Ovary (tissue), 9 donors: ENCODE measurements around the gene NMBR. TPM values are rescaled to one million over a fixed set of nuclear protein-coding genes. Genes with fewer than 3 reads are reported as not detected.

Experiments
- DNase-seq, 5 donors: peaks; one replicate each; pipeline ENCODE4 v3.0.0-alpha.2; 2019 to 2020
- H3K27ac ChIP-seq, 2 donors: fragments of 200-600 bp; one replicate each; pipeline versions ENCODE4 v1.5.1 to v1.8.0; 2019 to 2022
- H3K27me3 ChIP-seq: fragments of 200-600 bp; one replicate; pipeline ENCODE4 v1.8.0; 2022
- H3K36me3 ChIP-seq: fragments of 200-600 bp; sonication (generic); one replicate; pipeline ENCODE4 v1.5.1; 2019
- H3K4me1 ChIP-seq: one replicate; pipeline ENCODE4 v1.8.1; 2013; ENCODE audit warnings: mild to moderate bottlenecking, moderate library complexity; ENCODE audit not compliant: insufficient read depth
- H3K4me3 ChIP-seq: fragments of 200-600 bp; sonication (generic); one replicate; pipeline ENCODE4 v1.5.1; 2017
- H3K9me3 ChIP-seq, 2 donors: fragments of 200-600 bp in 1 of 2; sonication (generic) in 1 of 2; one replicate each; pipeline versions ENCODE4 v1.5.1 to v1.8.1; 2013 to 2019; ENCODE audit warnings: mild to moderate bottlenecking in 1 of 2, moderate library complexity in 1 of 2
- CTCF ChIP-seq, 3 donors: fragments of 450-650 bp in 2 of 3; fragments of 200-600 bp in 1 of 3; IDR thresholded peaks; one replicate each; pipeline versions ENCODE4 v1.5.1 to v1.8.0; 2016 to 2022; ENCODE audit warnings: antibody characterized with exemption in 3 of 3, mild to moderate bottlenecking in 1 of 3
- EP300 ChIP-seq: sonication (generic); formaldehyde crosslinking; IDR thresholded peaks from one replicate; pipeline ENCODE4 v1.6.1; 2017; ENCODE audit warnings: antibody characterized with exemption
- POLR2A ChIP-seq: fragments of 450-650 bp; IDR thresholded peaks from one replicate; pipeline ENCODE4 v1.6.1; 2017; ENCODE audit warnings: antibody characterized with exemption, mild to moderate bottlenecking, moderate library complexity
- WGBS, 3 donors: extraction: QIAGEN DNeasy Blood & Tissue Kit in 1 of 3; methylation state at CpG; one replicate each; pipeline versions ENCODE4 v1.1.5 to v1.1.7; 2013 to 2017; 5-methylcytosine and 5-hydroxymethylcytosine counted together
- intact Hi-C, 4 donors: fragments of 100-400 bp; cut with DNase I; formaldehyde crosslinking; loops; one replicate each; pipeline versions ENCODE4 v1.11.0 to v1.15.1; 2022 to 2023
- polyA plus RNA-seq, 2 donors: library from polyadenylated mRNA; stranded (reverse); fragments of 200-250 nt in 1 of 2; fragments of 350-450 nt in 1 of 2; fragmentation: Illumina TruSeq in 1 of 2; extraction: RNeasy Lipid Tissue Mini Kit (QIAGEN cat#74804) in 1 of 2; gene quantifications; one replicate each; pipeline ENCODE4 v1.2.3, GENCODE V29; 2013 to 2014
- total RNA-seq, 7 donors: library from RNA; depleted of rRNA in 2 of 7; stranded (reverse); fragments of >200 nt in 2 of 7; fragmentation: NEBNext Ultra II Directional in 3 of 7; extraction: Animal tissue kit (Norgen Biotek cat#: 25700) in 3 of 7; gene quantifications; one replicate each; pipeline versions ENCODE4 v1.1.0 to v1.2.4, GENCODE V29; 2016 to 2023
- donor health status: DM: no; HTN: no; CAD: no; lungs with moderate emphysema.
- donor health status: DM: no; HTN: no; CAD: no.
- donor health status: Bipolar disorder and iron deficiency.
- donor health status: DM: yes; HTN: yes; CAD: no.
- donor health status: DM: no; HTN: no; CAD: no.
- donor health status: DM: yes; HTN: yes; CAD: no.

The NMBR gene
- total and polyA plus RNA-seq, 9 donors, result 0.20 TPM; not detected in 8

DNA sequence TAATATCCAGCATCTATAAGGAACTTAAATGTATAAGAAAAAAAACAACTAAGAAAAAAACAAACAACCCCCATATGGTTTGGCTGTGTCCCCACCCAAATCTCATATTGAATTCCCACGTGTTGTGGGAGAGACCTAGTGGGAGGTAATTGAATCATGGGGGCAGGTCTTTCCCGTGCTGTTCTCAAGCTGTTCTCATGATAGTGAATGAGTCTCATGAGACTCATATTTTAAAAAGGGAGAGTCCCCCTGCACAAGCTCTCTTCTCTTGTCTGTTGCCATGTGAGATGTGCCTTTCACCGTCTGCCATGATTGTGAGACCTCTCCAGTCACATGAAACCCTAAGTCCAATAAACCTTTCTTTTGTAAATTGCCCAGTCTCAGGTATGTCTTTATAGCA is 119.8 kb downstream of the NMBR start:
- no peak for DNase-seq
- Histone ChIP-seq H3K4me3 (no peak overlapping the region), H3K9me3 (no peaks in the 10 kb centered on the region), H3K27me3 (no peaks in the 10 kb centered on the region), H3K36me3 (no peaks in the 10 kb centered on the region), H3K27ac (no peak overlapping the region), H3K4me1 (no peaks in the 10 kb centered on the region)
- TF ChIP-seq EP300 (no peak), CTCF (IDR thresholded peaks at IDR 0.05) (no peak), POLR2A (no peak)
- intact Hi-C loops, result no loop called here
- WGBS, 3 donors, result 61 to 75% (median 64%) methylated on average over 3 of the region's 3 CpGs

DNA sequence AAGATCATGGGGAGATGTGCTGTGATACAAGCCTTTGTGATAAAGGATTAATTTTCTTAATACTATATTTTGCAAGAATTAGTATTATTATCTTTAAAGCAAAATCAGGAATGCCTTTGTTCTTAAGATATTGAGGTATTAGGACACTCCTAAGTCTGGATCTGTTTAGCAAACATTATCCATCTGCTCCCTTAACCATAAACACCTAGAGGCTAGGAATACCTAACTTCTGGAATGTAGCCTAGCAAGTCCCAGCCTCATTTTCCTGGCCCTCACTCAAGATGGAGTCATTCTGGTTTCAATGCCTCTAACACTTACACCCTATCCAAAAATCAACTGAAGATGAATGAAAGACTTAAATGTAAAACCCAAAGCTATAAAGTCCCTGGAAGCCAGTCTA is 120.5 kb downstream of the NMBR start:
- Histone ChIP-seq H3K4me3 (no peak overlapping the region), H3K9me3 (no peaks in the 10 kb centered on the region), H3K4me1 (no peaks in the 10 kb centered on the region), H3K27ac (no peak overlapping the region), H3K36me3 (no peaks in the 10 kb centered on the region), H3K27me3 (no peaks in the 10 kb centered on the region)
- intact Hi-C loops, result no loop called here
- DNase-seq, result no peak
- TF ChIP-seq CTCF (IDR thresholded peaks at IDR 0.05), result no peak
- TF ChIP-seq EP300, result no peak
- TF ChIP-seq POLR2A, result no peak

Other genes with a start within 250 kb of the NMBR start
- not detected for gene GJE1, start 14.2 kb downstream of the NMBR start, total RNA-seq
- gene GJE1, start 14.2 kb downstream of the NMBR start, polyA plus RNA-seq, result not detected
- 10 to 100 TPM; 17.6 to 33.4 (median 24.5) TPM for gene VTA1, start 141 bp upstream of the NMBR start, total RNA-seq
- gene VTA1, start 141 bp upstream of the NMBR start, polyA plus RNA-seq, result 10 to 100 TPM; 19.9 to 36.9 TPM
- gene ADGRG6, start 154.9 kb upstream of the NMBR start, total RNA-seq, result 10 to 100 TPM in 1 of 7 donors, 1 to 10 TPM in 6; 2.2 to 10.6 (median 3.0) TPM
- gene ADGRG6, start 154.9 kb upstream of the NMBR start, polyA plus RNA-seq, result 1 to 10 TPM; 1.6 to 6.1 TPM